Heart left ventricle (tissue), 13 donors: ENCODE results near the gene TMIGD2.

Experiments
- POLR2A ChIP-seq, 2 donors: fragments of 450-650 bp; IDR thresholded peaks; one replicate each; pipeline ENCODE4 v1.6.1; 2017; ENCODE audit warnings: antibody characterized with exemption in 2 of 2, mild to moderate bottlenecking in 2 of 2, moderate library complexity in 2 of 2
- TF ChIP-seq, protein P1 (sequence below), 12 donors: fragments of 200-600 bp; sonication (generic) in 4 of 12; IDR thresholded peaks; one replicate each; pipeline versions ENCODE4 v1.5.0 to v1.8.0; 2018 to 2022; ENCODE audit warnings: antibody characterized with exemption in 12 of 12, mild to moderate bottlenecking in 5 of 12
- donor health status: ischemic (EF 13 %, LVEDD 7.1; RV severe dilation, severe dysfunction).
- donor health status: DM: no; HTN: yes; CAD: no.
- donor health status: DM: no; HTN: no; CAD: no.
- donor health status: ischemic (EF 25% LVEDD 6.9; RV normal size, moderate dysfunction).
- donor health status: ischemic (EF 25% LVEDD 5.7; RV mildly dilated, moderate dysfunction).
- donor health status: ischemic (EF 35%, LVEDD 5.7; RV mildly dilated, moderate dysfunction).
- donor health status: nonischemic (EF 11% LVEDD 7.7; RV severe dilation, severe dysfunction).
- donor health status: DM: yes; HTN: yes; CAD: no.
- donor health status: PGD.
- donor health status: ischemic (EF 29% LVEDD 5.4; RV normal size, mild dysfunction).
- donor health status: nonischemic (EF 23%, LVEDD 6.1; RV moderate dilation, normal function).

- TF ChIP-seq, protein P1, sequence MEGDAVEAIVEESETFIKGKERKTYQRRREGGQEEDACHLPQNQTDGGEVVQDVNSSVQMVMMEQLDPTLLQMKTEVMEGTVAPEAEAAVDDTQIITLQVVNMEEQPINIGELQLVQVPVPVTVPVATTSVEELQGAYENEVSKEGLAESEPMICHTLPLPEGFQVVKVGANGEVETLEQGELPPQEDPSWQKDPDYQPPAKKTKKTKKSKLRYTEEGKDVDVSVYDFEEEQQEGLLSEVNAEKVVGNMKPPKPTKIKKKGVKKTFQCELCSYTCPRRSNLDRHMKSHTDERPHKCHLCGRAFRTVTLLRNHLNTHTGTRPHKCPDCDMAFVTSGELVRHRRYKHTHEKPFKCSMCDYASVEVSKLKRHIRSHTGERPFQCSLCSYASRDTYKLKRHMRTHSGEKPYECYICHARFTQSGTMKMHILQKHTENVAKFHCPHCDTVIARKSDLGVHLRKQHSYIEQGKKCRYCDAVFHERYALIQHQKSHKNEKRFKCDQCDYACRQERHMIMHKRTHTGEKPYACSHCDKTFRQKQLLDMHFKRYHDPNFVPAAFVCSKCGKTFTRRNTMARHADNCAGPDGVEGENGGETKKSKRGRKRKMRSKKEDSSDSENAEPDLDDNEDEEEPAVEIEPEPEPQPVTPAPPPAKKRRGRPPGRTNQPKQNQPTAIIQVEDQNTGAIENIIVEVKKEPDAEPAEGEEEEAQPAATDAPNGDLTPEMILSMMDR (IDR thresholded peaks at IDR 0.05) = no peak
- TF ChIP-seq POLR2A (IDR thresholded peaks at IDR 0.05) = no peak
Measured at GRCh38 chr19:4292515-4292914, 9.7 kb downstream of the TMIGD2 start.
